Osteocyte (in vitro differentiated cells): ENCODE data around the gene TTK. TPM values are rescaled to one million over a fixed set of nuclear protein-coding genes. Genes with fewer than 3 reads are reported as not detected.

ENCODE experiments used
- DNase-seq: peaks from one replicate; pipeline ENCODE4 v3.0.0; 2021; ENCODE audit warnings: mixed read lengths; ENCODE audit not compliant: unreplicated experiment; ENCODE audit errors: extremely low spot score
- H3K27ac Mint-ChIP-seq: one replicate; pipeline ENCODE4 v1.8.0; 2021; ENCODE audit warnings: mild to moderate bottlenecking, mixed read lengths; ENCODE audit not compliant: unreplicated experiment
- H3K27me3 Mint-ChIP-seq: one replicate; pipeline ENCODE4 v1.8.0; 2021; ENCODE audit warnings: mixed read lengths; ENCODE audit not compliant: unreplicated experiment
- H3K36me3 Mint-ChIP-seq: one replicate; pipeline ENCODE4 v1.8.0; 2021; ENCODE audit warnings: mixed read lengths; ENCODE audit not compliant: unreplicated experiment
- H3K4me1 Mint-ChIP-seq: one replicate; pipeline ENCODE4 v1.8.0; 2021; ENCODE audit warnings: mixed read lengths; ENCODE audit not compliant: unreplicated experiment
- H3K4me3 Mint-ChIP-seq: one replicate; pipeline ENCODE4 v1.8.0; 2021; ENCODE audit warnings: mild to moderate bottlenecking, moderate library complexity, mixed read lengths; ENCODE audit not compliant: unreplicated experiment
- H3K9me3 Mint-ChIP-seq: one replicate; pipeline ENCODE4 v1.8.0; 2021; ENCODE audit warnings: mixed read lengths; ENCODE audit not compliant: unreplicated experiment
- CTCF ChIP-seq: fragments of 200-600 bp; sonication (generic); IDR thresholded peaks from 2 replicates; pipeline ENCODE4 v1.5.0; 2021; ENCODE audit warnings: antibody characterized with exemption, mild to moderate bottlenecking, moderate library complexity
- total RNA-seq: library from RNA; stranded (reverse); gene quantifications from 2 replicates; pipeline ENCODE4 v1.2.1, GENCODE V29; 2021

Gene TTK
- total RNA-seq, 1 donor from 2014 or later: 4.5 TPM

DNA sequence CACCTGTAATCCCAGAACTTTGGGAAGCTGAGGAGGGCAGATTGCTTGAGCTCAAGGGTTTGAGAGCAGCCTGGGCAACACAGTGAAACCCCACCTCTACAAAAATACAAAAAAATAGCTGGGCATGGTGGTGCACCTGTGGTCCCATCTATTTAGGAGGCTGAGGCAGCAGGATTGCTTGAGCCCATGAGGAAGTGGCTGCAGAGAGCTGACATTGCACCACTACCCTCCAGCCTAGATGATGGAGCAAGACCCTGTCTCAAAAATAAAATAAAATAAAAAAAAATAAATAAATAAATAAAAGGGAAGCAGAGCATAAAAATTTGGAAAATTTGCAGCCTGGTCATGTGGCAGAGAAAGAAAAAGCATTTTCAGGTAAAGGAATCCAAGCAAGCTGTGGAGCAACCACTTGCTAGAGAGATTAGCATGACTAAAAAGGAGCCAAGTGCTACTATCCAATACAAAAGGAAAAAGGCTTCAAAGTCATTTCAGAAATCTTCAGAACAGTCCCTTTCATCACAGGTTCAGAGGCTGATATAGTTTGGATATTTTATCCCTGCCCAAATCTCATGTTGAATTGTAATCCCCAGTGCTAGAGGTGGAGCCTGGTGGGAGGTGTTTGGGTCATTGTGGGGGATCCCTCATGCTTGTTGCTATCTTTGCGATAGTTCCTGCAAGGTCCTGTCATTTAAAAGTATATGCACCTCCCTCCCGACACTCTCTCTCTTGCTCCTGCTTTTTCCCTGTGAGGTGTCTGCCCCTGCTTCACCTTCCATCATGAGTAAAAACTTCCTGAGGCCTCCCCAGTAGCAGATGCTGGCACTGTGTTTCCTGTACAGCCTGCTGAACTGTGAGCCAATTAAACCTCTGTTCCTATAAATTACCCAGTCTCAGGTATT, 11.2 kb upstream of the TTK start:
- H3K27me3 Mint-ChIP-seq: peaks cover 53% of the 10 kb centered on the region
- no peak overlapping the region for H3K27ac Mint-ChIP-seq
- no peak for DNase-seq
- H3K36me3 Mint-ChIP-seq: no peaks in the 10 kb centered on the region
- H3K4me3 Mint-ChIP-seq: no peak overlapping the region
- H3K4me1 Mint-ChIP-seq: no peaks in the 10 kb centered on the region
- H3K9me3 Mint-ChIP-seq: peaks cover 6% of the 10 kb centered on the region
- TF ChIP-seq CTCF: no peak

DNA sequence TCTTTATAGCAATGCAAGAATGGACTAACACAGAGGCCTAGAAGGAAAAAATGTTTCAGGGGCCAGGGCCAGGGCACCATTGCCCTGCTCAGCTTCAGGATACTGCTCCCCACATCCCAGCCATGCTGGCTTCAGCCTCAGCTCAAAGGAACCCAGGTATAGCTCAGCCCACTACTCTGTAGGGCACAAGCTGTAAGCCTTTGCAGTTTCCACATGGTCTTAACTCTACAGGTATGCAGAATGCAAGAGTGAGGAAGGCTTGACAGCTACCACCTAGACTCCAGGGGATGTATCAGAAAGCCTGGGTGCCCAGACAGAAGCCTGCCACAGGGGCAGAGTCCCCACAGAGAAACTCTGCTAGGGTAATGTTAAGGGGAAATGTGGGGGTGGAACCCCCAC, 10.5 kb upstream of the TTK start:
- Mint-ChIP-seq H3K27ac (no peak overlapping the region), H3K9me3 (peaks cover 7% of the 10 kb centered on the region)

GRCh38 chr6:79997728-79998127, 6.7 kb upstream of the TTK start:
- no peak overlapping the region for H3K27ac Mint-ChIP-seq
- H3K4me3 Mint-ChIP-seq: no peak overlapping the region
- DNase-seq: no peak
- H3K9me3 Mint-ChIP-seq: peaks cover 7% of the 10 kb centered on the region
- no peaks in the 10 kb centered on the region for H3K36me3 Mint-ChIP-seq
- peaks cover 54% of the 10 kb centered on the region for H3K27me3 Mint-ChIP-seq
- TF ChIP-seq CTCF: no peak
- H3K4me1 Mint-ChIP-seq: no peaks in the 10 kb centered on the region

More for the DNA sequence above, 10.5 kb upstream of the TTK start:
- Mint-ChIP-seq H3K27me3 (peaks cover 58% of the 10 kb centered on the region), H3K4me3 (no peak overlapping the region), H3K36me3 (no peaks in the 10 kb centered on the region), H3K4me1 (no peaks in the 10 kb centered on the region)
- TF ChIP-seq CTCF: no peak
- no peak for DNase-seq

GRCh38 chr6:80001337-80001736, 3.1 kb upstream of the TTK start:
- no peaks in the 10 kb centered on the region for H3K36me3 Mint-ChIP-seq
- H3K27me3 Mint-ChIP-seq: peaks cover 34% of the 10 kb centered on the region
- H3K4me3 Mint-ChIP-seq: no peak overlapping the region
- H3K9me3 Mint-ChIP-seq: peaks cover 7% of the 10 kb centered on the region
- no peak overlapping the region for H3K27ac Mint-ChIP-seq
- DNase-seq: no peak
- no peak for TF ChIP-seq CTCF
- H3K4me1 Mint-ChIP-seq: peaks cover 16% of the 10 kb centered on the region

DNA sequence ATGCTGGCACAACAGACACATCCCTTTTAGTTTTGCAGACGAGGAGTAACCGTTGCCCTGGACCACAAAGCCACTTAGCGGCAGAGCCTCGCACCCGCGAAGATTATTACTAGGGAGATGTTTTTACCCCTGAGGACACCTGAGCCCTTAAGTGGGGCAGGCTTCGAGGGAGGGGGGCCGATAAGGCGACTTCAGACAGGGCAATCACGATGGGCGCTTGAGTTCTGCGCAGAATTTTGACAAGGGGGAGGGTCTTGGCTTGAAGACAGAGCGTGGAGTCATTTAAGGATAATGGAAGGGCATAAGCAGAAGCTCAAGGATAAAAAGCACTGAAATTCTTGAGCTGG, 650 bp upstream of the TTK start:
- no peaks in the 10 kb centered on the region for H3K9me3 Mint-ChIP-seq
- DNase-seq: no peak
- TF ChIP-seq CTCF: no peak
- peak overlapping the region; percentile 89 for H3K27ac Mint-ChIP-seq
- peak overlapping the region; percentile 87 for H3K4me3 Mint-ChIP-seq
- peaks cover 22% of the 10 kb centered on the region for H3K4me1 Mint-ChIP-seq
- H3K36me3 Mint-ChIP-seq: no peaks in the 10 kb centered on the region
- H3K27me3 Mint-ChIP-seq: peaks cover 17% of the 10 kb centered on the region
